Measurements from ENCODE around the gene AP2A2.

GRCh38 chr11:942823-943222, 17.2 kb downstream of the AP2A2 start:
- TF ChIP-seq CTCF (conservative IDR thresholded peaks at IDR 0.05; ENCODE audit: low read length) (no peak), EZH2phosphoT487 (IDR thresholded peaks at IDR 0.05; ENCODE audit: borderline replicate concordance) (no peak)

Measured in Loucy (cell line).